HG02938 (cell line): Measurements from ENCODE around the gene CDH2.
"Not testable (repeated sequence)": the region's sequence is repeated elsewhere in the genome, so short reads cannot be mapped to it uniquely, and the experiment has no call there.

Experiments
- ATAC-seq: cut with Tn5 transposase; IDR thresholded peaks from one replicate; pipeline ENCODE4 v1.9.1; 2021; ENCODE audit warnings: mild to moderate bottlenecking, moderate library complexity; ENCODE audit not compliant: unreplicated experiment

The CDH2 gene

DNA sequence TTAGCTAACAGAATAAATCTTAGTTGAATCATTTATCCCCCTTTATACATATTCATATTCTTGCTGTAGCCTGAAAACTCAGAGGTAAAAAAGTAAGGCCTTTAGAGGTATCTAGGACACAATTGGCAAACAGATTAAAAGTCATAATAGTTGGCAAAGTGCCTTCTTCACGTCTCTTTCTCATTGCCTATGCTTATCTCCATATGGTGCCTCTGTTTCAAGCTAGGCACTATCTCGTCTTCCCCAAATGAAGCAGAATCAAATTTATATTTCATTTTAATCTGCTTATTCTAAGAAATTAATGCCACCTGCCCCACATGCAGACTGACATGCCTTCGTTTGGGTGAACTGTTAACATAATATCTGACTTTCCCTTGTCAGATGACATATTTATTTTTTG is 245.4 kb downstream of the CDH2 start:
- no peak for ATAC-seq

DNA sequence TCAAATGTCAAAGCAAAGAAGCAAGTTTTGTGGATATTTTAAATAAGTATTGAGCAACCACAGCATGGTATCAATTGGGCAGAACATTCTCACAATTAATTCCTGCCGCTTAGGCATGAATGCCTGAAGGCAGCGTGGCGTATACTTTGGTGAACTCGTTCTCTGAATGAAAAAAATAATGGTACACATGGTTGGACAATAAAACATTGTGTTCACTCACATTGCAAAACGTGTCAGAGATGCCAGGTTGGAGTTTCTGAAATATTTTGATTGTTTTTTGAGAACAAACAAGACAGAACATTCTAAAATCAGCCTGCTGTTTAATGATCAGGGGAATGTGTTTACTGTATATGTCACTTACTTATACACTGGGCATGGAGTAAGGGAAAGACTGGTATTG is 254.2 kb downstream of the CDH2 start:
- ATAC-seq, result no peak

DNA sequence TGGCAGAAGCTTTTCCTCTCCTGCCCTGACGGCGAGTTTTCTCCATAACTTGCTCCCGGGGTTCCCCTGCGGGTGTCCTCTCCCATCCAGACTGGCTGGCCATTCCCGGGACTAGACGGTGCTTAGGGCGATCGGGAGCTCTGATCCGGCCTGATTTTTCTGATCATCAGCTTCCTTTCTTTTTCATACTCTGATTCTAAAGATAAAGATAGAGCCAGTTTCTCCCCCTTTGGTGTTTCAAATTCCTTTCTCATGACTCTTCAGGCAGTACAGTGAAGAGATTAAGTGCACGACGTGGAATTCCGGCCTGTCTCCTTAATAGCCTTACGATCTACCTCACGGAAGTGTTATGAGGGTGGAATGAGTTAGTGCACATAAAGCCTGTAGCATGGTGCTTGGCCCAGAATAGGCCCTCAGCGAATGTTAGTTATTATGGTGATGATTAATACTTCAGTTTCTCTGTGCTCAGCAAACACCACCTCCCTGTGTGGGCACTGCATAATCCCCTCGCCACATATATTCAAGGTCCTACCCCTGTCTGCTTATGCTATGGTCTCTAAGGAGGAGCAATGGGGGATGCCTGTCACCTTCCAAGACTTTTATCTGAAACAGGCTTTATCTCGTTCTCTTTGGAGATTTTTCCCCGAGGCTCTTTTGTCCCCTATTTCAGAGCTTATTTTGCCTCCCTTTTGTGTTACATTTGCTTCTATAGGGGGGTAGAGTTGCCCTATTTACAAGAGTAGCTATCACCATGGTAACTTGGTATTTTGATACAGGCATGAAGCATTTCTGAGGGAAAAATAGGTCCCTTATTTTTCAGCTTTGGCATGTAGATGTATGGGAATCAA is 254.8 kb downstream of the CDH2 start:
- ATAC-seq, result no peak

DNA sequence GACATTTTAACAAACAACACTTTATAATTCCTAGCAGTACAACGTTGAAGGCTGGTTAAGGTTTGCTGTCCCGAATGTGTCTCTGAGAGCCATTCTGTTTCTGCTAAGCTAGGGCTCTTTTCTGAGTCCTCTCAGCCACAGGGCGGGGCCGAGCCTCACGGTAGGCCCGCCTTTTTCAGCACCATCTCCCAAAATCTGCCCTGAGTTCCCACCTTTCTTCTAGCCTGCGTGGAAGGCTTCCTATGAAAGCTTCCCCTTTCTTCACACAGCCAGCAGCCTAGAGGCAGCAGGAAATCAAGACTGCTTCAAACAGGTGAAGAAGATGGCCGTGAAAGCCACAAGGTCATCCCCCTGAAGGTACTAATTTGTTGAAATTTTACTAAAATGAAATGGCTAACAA is 255.5 kb downstream of the CDH2 start:
- ATAC-seq, result no peak

DNA sequence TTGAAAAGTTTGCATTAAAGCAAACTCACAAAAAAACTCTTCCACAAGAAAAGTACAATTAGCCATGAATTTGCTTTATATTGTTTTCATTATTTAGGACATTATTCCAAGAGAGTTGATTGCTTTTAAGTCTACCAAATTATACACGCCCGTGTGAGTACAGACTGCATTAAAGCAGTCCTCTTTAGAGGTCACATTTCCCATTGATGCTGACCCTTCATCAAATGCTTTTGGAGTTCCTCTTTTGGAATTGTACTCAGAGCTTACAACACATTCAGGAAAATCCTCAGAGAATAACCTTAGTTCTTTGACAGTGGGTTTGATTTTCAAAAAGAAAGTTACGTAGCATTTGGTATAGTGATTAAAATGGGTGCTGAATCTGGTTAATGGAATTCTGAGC is 256.1 kb downstream of the CDH2 start:
- no peak for ATAC-seq

DNA sequence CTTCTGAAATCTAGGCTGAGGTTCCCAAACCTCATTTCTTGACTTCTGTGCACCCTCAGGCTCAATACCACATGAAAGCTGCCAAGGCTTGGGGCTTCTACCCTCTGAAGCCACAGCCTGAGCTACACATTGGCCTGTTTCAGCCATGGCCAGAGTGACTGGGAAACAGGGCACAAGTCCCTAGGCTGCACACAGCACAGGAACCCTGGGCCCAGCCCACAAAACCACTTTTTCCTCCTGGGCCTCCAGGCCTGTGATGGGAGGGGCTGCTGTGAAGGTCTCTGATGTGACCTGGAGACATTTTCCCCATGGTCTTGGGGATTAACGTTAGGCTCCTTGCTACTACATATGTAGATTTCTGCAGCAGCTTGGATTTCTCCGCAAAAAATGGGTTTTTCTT is 270.7 kb downstream of the CDH2 start:
- not testable (repeated sequence) for ATAC-seq

DNA sequence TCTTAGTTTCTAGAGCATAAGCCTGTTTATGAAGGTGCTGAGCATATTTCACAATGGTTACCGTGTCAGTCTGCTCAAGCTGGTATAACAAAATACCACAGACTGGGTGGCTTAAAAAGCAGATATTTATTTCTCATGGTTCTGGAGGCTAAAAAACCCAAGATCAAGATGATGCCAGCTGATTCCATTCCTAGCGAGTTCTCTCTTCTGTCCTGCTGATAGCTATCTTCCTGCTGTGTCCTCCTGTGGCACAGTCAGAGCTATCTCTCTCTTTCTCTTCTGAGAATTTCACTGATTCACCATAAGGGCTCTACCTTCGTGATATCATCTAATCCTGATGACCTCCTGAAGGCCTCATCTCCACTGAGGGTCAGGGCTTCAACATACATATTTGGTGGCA is 273.0 kb downstream of the CDH2 start:
- no peak for ATAC-seq

DNA sequence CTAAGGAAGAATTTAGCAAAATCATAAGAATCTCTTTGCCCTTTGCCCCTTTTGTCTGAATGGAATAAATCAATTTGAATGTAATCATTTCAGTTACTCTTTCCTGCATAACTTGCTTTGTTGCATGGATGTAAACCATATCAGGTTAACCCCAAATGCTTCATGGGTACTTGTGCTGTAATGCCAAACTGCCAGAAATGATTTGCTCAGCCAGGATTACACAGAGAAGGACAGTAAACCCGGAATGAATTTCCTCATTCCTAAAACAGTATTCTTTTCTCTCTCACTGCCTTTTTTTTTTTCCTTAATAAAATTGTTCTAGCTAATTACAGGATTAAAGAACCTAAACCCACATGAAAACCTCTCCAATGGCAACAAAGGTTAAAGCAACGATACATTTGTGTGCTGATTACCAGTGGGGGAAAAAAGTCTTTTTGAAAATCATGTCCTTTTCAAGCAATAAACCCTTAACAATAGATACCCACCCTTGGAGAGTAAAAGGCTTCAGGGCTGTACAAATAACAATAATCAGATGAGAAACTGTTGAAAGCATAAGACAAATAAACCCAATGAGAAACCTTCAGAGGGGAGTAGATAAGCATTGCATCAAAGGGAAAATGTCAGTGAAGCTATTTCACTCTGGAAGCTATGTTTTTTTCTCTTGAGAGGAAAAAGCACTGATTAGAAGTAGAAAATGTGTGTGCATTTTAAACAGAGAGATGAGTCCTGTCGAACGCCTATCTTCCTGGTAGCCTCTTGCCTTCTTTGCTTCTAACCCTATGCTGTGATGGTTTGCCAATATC is 275.3 kb downstream of the CDH2 start:
- ATAC-seq, result no peak
